Measurements from ENCODE around the gene MYH1. TPM values are rescaled to one million over a fixed set of nuclear protein-coding genes. Genes with fewer than 3 reads are reported as not detected.

Gene MYH1
- not detected in 2 replicates for total RNA-seq

GRCh38 chr17:10518271-10519037 lies at the start of gene MYH1:
TSS of gene MYH1 (minus strand) at chr17:10518542. CDS start at chr17:10516642, 1,900 bp downstream.

GRCh38 chr17:10549096-10549842 lies 30.9 kb upstream of the MYH1 start, which contains the start of gene MYH2:
TSS of gene MYH2 (minus strand) at chr17:10549658. CDS start at chr17:10547920, 1,738 bp downstream.

GRCh38 chr17:10469459-10469858 lies 48.9 kb downstream of the MYH1 start, which contains the start of gene MYH4:
TSS of gene MYH4 (minus strand) at chr17:10469559. CDS start at chr17:10466745, 2,814 bp downstream.

Other genes starting within 250 kb of the MYH1 start
- gene MYH13, start 145.5 kb downstream of the MYH1 start, total RNA-seq, result not detected in 2 replicates
- gene MYH8, start 96.6 kb downstream of the MYH1 start, total RNA-seq, result not detected in 2 replicates
- gene MYH4, start 49.0 kb downstream of the MYH1 start, total RNA-seq, result not detected in 2 replicates
- gene MYH2, start 31.1 kb upstream of the MYH1 start, total RNA-seq, result under 0.01 TPM in 1 of 2 replicates, not detected in the other
- gene MYH3, start 138.8 kb upstream of the MYH1 start, total RNA-seq, result 0.16 and 0.38 TPM in 2 replicates
- 23.6 and 24.3 TPM in 2 replicates for gene SCO1, start 179.0 kb upstream of the MYH1 start, total RNA-seq
- gene ADPRM, start 179.1 kb upstream of the MYH1 start, total RNA-seq, result 5.4 and 9.8 TPM in 2 replicates
- gene TMEM220, start 211.5 kb upstream of the MYH1 start, total RNA-seq, result 3.1 and 4.4 TPM in 2 replicates

Measured in mesangial cell (primary cell).